OCI-LY7 (cell line): ENCODE results near the gene PRPF40B.

Source experiments
- CTCF ChIP-seq: fragments of 200-600 bp; sonication (generic); conservative IDR thresholded peaks from 2 replicates; pipeline ENCODE4 v1.5.1; 2014; ENCODE audit warnings: mild to moderate bottlenecking, antibody characterized with exemption, low read length, moderate library complexity, mixed read lengths
- EZH2phosphoT487 ChIP-seq: fragments of 200-600 bp; sonication (generic); IDR thresholded peaks from 2 replicates; pipeline ENCODE4 v1.6.1; 2018; ENCODE audit warnings: low read depth, borderline replicate concordance, mild to moderate bottlenecking, mixed run types, antibody characterized with exemption, low read length, moderate library complexity, mixed read lengths

GRCh38 chr12:49587174-49587908 is 36.0 kb upstream of the PRPF40B start:
- TF ChIP-seq CTCF (no peak), EZH2phosphoT487 (no peak)
